Measurements from ENCODE around the gene SYNC. TPM values are rescaled to one million over a fixed set of nuclear protein-coding genes. Genes with fewer than 3 reads are reported as not detected.

SYNC gene
- total and polyA plus RNA-seq, 2 of the 8 experiments (the other 6 are each of a cell fraction or from before 2014, with no cell fraction given) = 0.06 to 0.17 TPM

DNA sequence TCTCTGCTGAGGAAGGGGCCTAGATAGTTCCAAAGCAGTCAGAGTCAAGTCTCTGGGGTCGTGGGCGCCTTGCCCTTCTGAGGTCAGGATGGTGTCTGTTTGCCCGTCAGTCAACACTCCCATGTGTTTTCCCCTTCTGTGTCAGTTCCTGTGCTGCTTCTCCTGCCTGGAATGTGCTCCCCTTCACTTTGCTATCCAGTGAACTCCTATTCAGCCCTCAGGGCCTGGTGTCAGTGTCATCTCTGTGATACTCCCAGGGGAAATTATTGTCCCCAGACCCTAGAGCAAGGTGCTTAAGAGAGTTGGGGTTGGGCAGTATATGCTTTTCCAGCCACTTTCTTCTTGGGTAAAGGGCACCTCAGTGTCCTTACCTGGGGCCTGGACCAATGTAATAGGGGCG lies 45.8 kb upstream of the SYNC start:
- no peak overlapping the region for H2BK12ac ChIP-seq (ENCODE audit: low read depth, low read length)
- FAIRE-seq (no peak), DNase-seq (ENCODE audit: low read depth in 1 of 2, low spot score in 2 of 2) (no peak)
- no peak overlapping the region for H3K4ac ChIP-seq (replicated peaks; ENCODE audit: insufficient read length, low read depth, low read length)
- no peak overlapping the region for H4K5ac ChIP-seq (ENCODE audit: insufficient read length, low read depth, low read length)
- CTCF ChIA-PET (ENCODE audit: partially characterized antibody) = interaction anchor here (0.8 to 3.2 kb wide), 6 partner anchors 12 to 41 kb away, joined by 3 to 19 read pairs (median 6); no protein-coding TSS in a partner anchor
- H2BK120ac ChIP-seq (replicated peaks; ENCODE audit: low read depth, low read length) = no peak overlapping the region
- no peak overlapping the region for H3K9ac ChIP-seq (replicated peaks in 1 of 4; ENCODE audit: extremely low read depth in 1 of 4, low read depth in 3 of 4, low read length in 3 of 4)
- no peak overlapping the region for H3K27ac ChIP-seq (ENCODE audit: low read depth, low read length)
- no peak overlapping the region for H4K91ac ChIP-seq (replicated peaks; ENCODE audit: insufficient read length, low read length)
- no peak overlapping the region for H3K23ac ChIP-seq (ENCODE audit: insufficient read length)
- WGBS, 2 experiments (ENCODE audit: extremely low coverage in 1 of 2, insufficient coverage in 1 of 2, insufficient read length in 1 of 2, insufficient replicate concordance in 2 of 2, low coverage in 1 of 2, low lambda C conversion rate in 2 of 2, missing lambda C conversion rate in 1 of 2) = 79% methylated on average over 4 of the region's 4 CpGs; no CpG with 5 or more reads in 1 of the 2 experiments
- H2BK5ac ChIP-seq (ENCODE audit: low read depth, low read length) = no peak overlapping the region
- no peak overlapping the region for H3K4me3 ChIP-seq (ENCODE audit: extremely low read depth in 1 of 4, insufficient read depth in 2 of 4, low read depth in 3 of 4, low read length in 4 of 4)
- H3K4me2 ChIP-seq (ENCODE audit: insufficient read depth in 1 of 2, low read depth in 2 of 2, low read length in 2 of 2) = no peak overlapping the region
- no peak overlapping the region for H4K8ac ChIP-seq (ENCODE audit: extremely low read depth, insufficient read depth, low read length)
- peaks cover 0 to 3% of the 10 kb centered on the region in 2 experiments for H4K20me1 ChIP-seq (replicated peaks in 1 of 2; ENCODE audit: control insufficient read depth in 1 of 2, insufficient read depth in 2 of 2, low read length in 2 of 2)
- no peaks in the 10 kb centered on the region for H3K36me3 ChIP-seq (ENCODE audit: control insufficient read depth in 2 of 4, insufficient read depth in 4 of 4, low read length in 3 of 4)
- no peak overlapping the region for H3K56ac ChIP-seq (replicated peaks; ENCODE audit: insufficient read length, low read depth, low read length)
- H3K79me2 ChIP-seq (ENCODE audit: control insufficient read depth in 1 of 2, insufficient read depth in 2 of 2, low read length in 2 of 2) = no peaks in the 10 kb centered on the region
- H3K27me3 ChIP-seq (replicated peaks in 1 of 4; ENCODE audit: control insufficient read depth in 3 of 4, extremely low read depth in 1 of 4, insufficient read depth in 3 of 4, low read length in 3 of 4) = no peaks in the 10 kb centered on the region
- H3K4me1 ChIP-seq (replicated peaks in 1 of 4; ENCODE audit: control insufficient read depth in 3 of 4, insufficient read depth in 4 of 4, low read length in 3 of 4) = peaks cover 3 to 5% (median 4%) of the 10 kb centered on the region in 4 experiments
- no peak overlapping the region for H2BK15ac ChIP-seq (ENCODE audit: low read length)
- H3K18ac ChIP-seq (ENCODE audit: extremely low read depth, low read length) = no peak overlapping the region
- 0 out of 2 replicates have a peak overlapping the region, but pooled peaks have one; percentile 4 for H2AK5ac ChIP-seq (ENCODE audit: low read depth, low read length)
- H2BK20ac ChIP-seq (ENCODE audit: low read length) = no peak overlapping the region
- H3K9me3 ChIP-seq (ENCODE audit: insufficient read depth in 2 of 2, low read depth in 1 of 2, low read length in 1 of 2) = no peaks in the 10 kb centered on the region
- peaks cover 5% of the 10 kb centered on the region for H3K79me1 ChIP-seq (ENCODE audit: low read depth, low read length)
- no peak overlapping the region for H3K14ac ChIP-seq (ENCODE audit: insufficient read length)
- H3K23me2 ChIP-seq (ENCODE audit: low read depth, low read length) = no peaks in the 10 kb centered on the region
- POLR2A ChIA-PET (ENCODE audit: partially characterized antibody) = interaction anchor here (1.7 to 17.2 kb wide), 4 partner anchors 7 to 24 kb away, joined by 7 to 295 read pairs (median 48); no protein-coding TSS in a partner anchor
- H2AFZ ChIP-seq (ENCODE audit: low read length) = no peak overlapping the region
- TF ChIP-seq POU5F1 (IDR thresholded peaks at IDR 0.05; ENCODE audit: low read depth, low read length) (no peak), SIX5 (IDR thresholded peaks at IDR 0.05; ENCODE audit: low read depth, low read length) (no peak), GTF2F1 (IDR thresholded peaks at IDR 0.05; ENCODE audit: borderline replicate concordance, low read depth, low read length) (no peak), RXRA (IDR thresholded peaks at IDR 0.05; ENCODE audit: insufficient read depth, low read depth, low read length) (no peak), NANOG (IDR thresholded peaks at IDR 0.05; ENCODE audit: insufficient read depth, low read depth, low read length, poor library complexity, severe bottlenecking) (no peak), SP2 (IDR thresholded peaks at IDR 0.05; ENCODE audit: low read length) (no peak), BRCA1 (IDR thresholded peaks at IDR 0.05; ENCODE audit: low read depth, low read length) (no peak), SUZ12 (IDR thresholded peaks at IDR 0.05; ENCODE audit: low read length) (no peak), CHD2 (IDR thresholded peaks at IDR 0.05; ENCODE audit: low read length) (no peak), ATF3 (IDR thresholded peaks at IDR 0.05; ENCODE audit: insufficient read depth, low read depth, low read length) (no peak), KDM4A (IDR thresholded peaks at IDR 0.05; ENCODE audit: low read depth, low read length, severe bottlenecking) (no peak), RBBP5 (IDR thresholded peaks at IDR 0.05; ENCODE audit: borderline replicate concordance, low read depth, low read length) (no peak), NRF1 (IDR thresholded peaks at IDR 0.05; ENCODE audit: low read depth, low read length) (no peak), GABPA (IDR thresholded peaks at IDR 0.05; ENCODE audit: borderline replicate concordance, insufficient read depth, low read length) (no peak)
